Measurements from ENCODE around the gene FXR1.

GRCh38 chr3:180929376-180929775, 16.9 kb downstream of the FXR1 start:
- TF ChIP-seq, protein P1, sequence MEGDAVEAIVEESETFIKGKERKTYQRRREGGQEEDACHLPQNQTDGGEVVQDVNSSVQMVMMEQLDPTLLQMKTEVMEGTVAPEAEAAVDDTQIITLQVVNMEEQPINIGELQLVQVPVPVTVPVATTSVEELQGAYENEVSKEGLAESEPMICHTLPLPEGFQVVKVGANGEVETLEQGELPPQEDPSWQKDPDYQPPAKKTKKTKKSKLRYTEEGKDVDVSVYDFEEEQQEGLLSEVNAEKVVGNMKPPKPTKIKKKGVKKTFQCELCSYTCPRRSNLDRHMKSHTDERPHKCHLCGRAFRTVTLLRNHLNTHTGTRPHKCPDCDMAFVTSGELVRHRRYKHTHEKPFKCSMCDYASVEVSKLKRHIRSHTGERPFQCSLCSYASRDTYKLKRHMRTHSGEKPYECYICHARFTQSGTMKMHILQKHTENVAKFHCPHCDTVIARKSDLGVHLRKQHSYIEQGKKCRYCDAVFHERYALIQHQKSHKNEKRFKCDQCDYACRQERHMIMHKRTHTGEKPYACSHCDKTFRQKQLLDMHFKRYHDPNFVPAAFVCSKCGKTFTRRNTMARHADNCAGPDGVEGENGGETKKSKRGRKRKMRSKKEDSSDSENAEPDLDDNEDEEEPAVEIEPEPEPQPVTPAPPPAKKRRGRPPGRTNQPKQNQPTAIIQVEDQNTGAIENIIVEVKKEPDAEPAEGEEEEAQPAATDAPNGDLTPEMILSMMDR (IDR thresholded peaks at IDR 0.05 in 4 of 5, conservative IDR thresholded peaks at IDR 0.05 in 1 of 5): no peak
- no peak for TF ChIP-seq POLR2A (IDR thresholded peaks at IDR 0.05)

Data from gastrocnemius medialis (tissue), 4 donors.